IMR-90 (cell line): ENCODE data around the gene RSL1D1. TPM values are rescaled to one million over a fixed set of nuclear protein-coding genes. Genes with fewer than 3 reads are reported as not detected.

Source experiments
- ATAC-seq: fragments of 200-7000 bp; cut with Tn5 transposase; 2 replicates; pipeline ENCODE4 v1.9.1; 2020; ENCODE audit warnings: low read depth, mild to moderate bottlenecking, moderate library complexity
- BruUV-seq: library from RNA; stranded (reverse); fragments of 400-500 nt; replicated peaks from 2 replicates; lab custom pipeline; 2021; lab: Mats Ljungman, UMichigan
- CTCF ChIA-PET: fragments of 300-600 bp; formaldehyde crosslinking; extraction: SDS; loops from one replicate; lab custom pipeline; 2021; ENCODE audit warnings: antibody characterized with exemption; lab: Yijun Ruan, JAX
- POLR2A ChIA-PET: fragments of 300-600 bp; sonication (Branson Sonifier 250); formaldehyde crosslinking; loops from one replicate; lab custom pipeline; 2022; ENCODE audit warnings: antibody characterized with exemption; ENCODE audit not compliant: unreplicated experiment; lab: Charles Lee
- DNase-seq: peaks from one replicate; pipeline ENCODE4 v3.0.0; 2013
- H2AFZ ChIP-seq: replicated peaks from 2 replicates; pipeline ENCODE3; 2013; ENCODE audit warnings: low read length, mild to moderate bottlenecking; ENCODE audit not compliant: poor library complexity
- H2AK5ac ChIP-seq: 2 replicates; pipeline ENCODE4 v1.6.1; 2013; ENCODE audit warnings: low read depth, low read length, inconsistent platforms
- H2AK9ac ChIP-seq: replicated peaks from 2 replicates; pipeline ENCODE3; 2013; ENCODE audit warnings: mild to moderate bottlenecking, low read depth, low read length, moderate library complexity; ENCODE audit not compliant: poor library complexity
- H2BK120ac ChIP-seq: 2 replicates; pipeline ENCODE4 v1.6.1; 2013; ENCODE audit warnings: low read depth, low read length, inconsistent platforms
- H2BK15ac ChIP-seq: 3 replicates; pipeline ENCODE4 v1.6.1; 2013; ENCODE audit warnings: low read depth, low read length, inconsistent platforms
- H2BK20ac ChIP-seq: 2 replicates; pipeline ENCODE4 v1.6.1; 2013; ENCODE audit warnings: low read depth, mild to moderate bottlenecking, inconsistent platforms, low read length, moderate library complexity
- H2BK5ac ChIP-seq: 2 replicates; pipeline ENCODE4 v1.6.1; 2013; ENCODE audit warnings: mild to moderate bottlenecking, low read depth, low read length, inconsistent platforms; ENCODE audit not compliant: poor library complexity, severe bottlenecking
- H3K14ac ChIP-seq: replicated peaks from 2 replicates; pipeline ENCODE4 v1.6.1; 2013; ENCODE audit warnings: low read depth, low read length, inconsistent platforms
- H3K18ac ChIP-seq: 2 replicates; pipeline ENCODE4 v1.6.1; 2013; ENCODE audit warnings: low read depth, low read length, control low read depth
- H3K23ac ChIP-seq: 2 replicates; pipeline ENCODE4 v1.6.1; 2013; ENCODE audit warnings: low read depth, low read length, inconsistent platforms
- H3K27ac ChIP-seq: 2 replicates; pipeline ENCODE4 v1.5.1; 2013; ENCODE audit warnings: mild to moderate bottlenecking, control low read depth, low read length; ENCODE audit not compliant: insufficient read depth
- H3K27me3 ChIP-seq: 2 replicates; pipeline ENCODE4 v1.6.1; 2013; ENCODE audit warnings: low read length; ENCODE audit not compliant: control insufficient read depth, insufficient read depth
- H3K36me3 ChIP-seq: 2 replicates; pipeline ENCODE4 v1.6.1; 2013; ENCODE audit warnings: low read length, mixed read lengths; ENCODE audit not compliant: control insufficient read depth, insufficient read depth
- H3K4ac ChIP-seq: 2 replicates; pipeline ENCODE4 v1.6.1; 2013; ENCODE audit warnings: low read depth, low read length, inconsistent platforms
- H3K4me1 ChIP-seq: 2 replicates; pipeline ENCODE4 v1.6.1; 2013; ENCODE audit warnings: low read length, mixed read lengths; ENCODE audit not compliant: control insufficient read depth, insufficient read depth
- H3K4me2 ChIP-seq: 2 replicates; pipeline ENCODE4 v1.6.1; 2013; ENCODE audit warnings: low read depth, mild to moderate bottlenecking, control low read depth, low read length, moderate library complexity
- H3K4me3 ChIP-seq: 2 replicates; pipeline ENCODE4 v1.5.1; 2013; ENCODE audit warnings: low read depth, mild to moderate bottlenecking, control low read depth, low read length, moderate library complexity; ENCODE audit not compliant: insufficient read depth
- H3K56ac ChIP-seq: 2 replicates; pipeline ENCODE4 v1.6.1; 2013; ENCODE audit warnings: low read length, inconsistent platforms; ENCODE audit not compliant: insufficient read depth; ENCODE audit errors: extremely low read depth
- H3K79me1 ChIP-seq, 2 experiments: 2 replicates each; pipeline ENCODE4 v1.6.1; 2013; ENCODE audit warnings: low read length in 2 of 2, inconsistent platforms in 1 of 2, low read depth in 1 of 2
- H3K9ac ChIP-seq: 2 replicates; pipeline ENCODE4 v1.6.1; 2013; ENCODE audit warnings: low read depth, low read length, control low read depth
- H3K9me1 ChIP-seq: 2 replicates; pipeline ENCODE4 v1.6.1; 2013; ENCODE audit warnings: low read length, inconsistent platforms; ENCODE audit not compliant: insufficient read depth
- H3K9me3 ChIP-seq: 2 replicates; pipeline ENCODE4 v1.6.1; 2013; ENCODE audit warnings: low read length; ENCODE audit not compliant: control insufficient read depth, insufficient read depth
- H4K20me1 ChIP-seq: 2 replicates; pipeline ENCODE4 v1.6.1; 2013; ENCODE audit warnings: low read length, inconsistent platforms; ENCODE audit not compliant: insufficient read depth
- H4K5ac ChIP-seq: 2 replicates; pipeline ENCODE4 v1.6.1; 2013; ENCODE audit warnings: mild to moderate bottlenecking, low read depth, low read length, control low read depth
- H4K8ac ChIP-seq, 2 experiments: 2 replicates each; pipeline ENCODE4 v1.6.1; 2013; ENCODE audit warnings: low read depth in 2 of 2, low read length in 2 of 2, control low read depth in 1 of 2, inconsistent platforms in 1 of 2
- H4K91ac ChIP-seq: 2 replicates; pipeline ENCODE4 v1.6.1; 2013; ENCODE audit warnings: low read depth, low read length, inconsistent platforms; ENCODE audit not compliant: insufficient read depth
- BHLHE40 ChIP-seq: fragments of 150-350 bp; IDR thresholded peaks from 2 replicates; pipeline ENCODE4 v1.6.1; 2016; ENCODE audit warnings: mild to moderate bottlenecking, low read depth, low read length
- CEBPB ChIP-seq: IDR thresholded peaks from 2 replicates; pipeline ENCODE4 v1.6.1; 2012; ENCODE audit warnings: low read depth, low read length, improper control_type of control experiment
- MAFK ChIP-seq: IDR thresholded peaks from 2 replicates; pipeline ENCODE4 v1.6.1; 2012; ENCODE audit warnings: low read depth, low read length, improper control_type of control experiment
- RFX5 ChIP-seq: IDR thresholded peaks from 2 replicates; pipeline ENCODE4 v1.8.0; 2012; ENCODE audit warnings: low read depth, mild to moderate bottlenecking, low read length, moderate library complexity
- WGBS, 2 experiments: methylation state at CpG; one replicate each; pipeline versions ENCODE4 v1.1.5 to v1.1.7; 2013; ENCODE audit warnings: missing lambda C conversion rate in 2 of 2; ENCODE audit not compliant: insufficient read length in 1 of 2; ENCODE audit errors: extremely low coverage in 2 of 2; 5-methylcytosine and 5-hydroxymethylcytosine counted together
- dilution Hi-C: fragments of 300-500 bp; cut with HindIII; formaldehyde crosslinking; loops from one replicate; pipeline ENCODE4 v1.14.3; 2018; ENCODE audit warnings: low sequenced_read_pairs; ENCODE audit not compliant: unreplicated experiment
- in situ Hi-C: fragments of 300-500 bp; cut with MboI; formaldehyde crosslinking; loops from 3 replicates; pipeline ENCODE4 v1.14.3; 2019; ENCODE audit warnings: low sequenced_read_pairs, inconsistent platforms, mixed read lengths
- intact Hi-C: fragments of 100-400 bp; cut with micrococcal nuclease; formaldehyde crosslinking; loops from 2 replicates; pipeline ENCODE4 v1.10.0; 2022
- polyA plus RNA-seq, 3 experiments: library from polyadenylated mRNA; depleted of rRNA; stranded (reverse); fragments of >200 nt; gene quantifications; 2 replicates each; pipeline ENCODE4 v1.2.3, GENCODE V29; 2012; ENCODE audit warnings: low replicate concordance in 1 of 3
- total RNA-seq: library from RNA; depleted of rRNA; stranded (reverse); fragments of >200 nt; gene quantifications from 2 replicates; pipeline ENCODE4 v1.2.3, GENCODE V29; 2012
- TF ChIP-seq, protein P1 (sequence below): conservative IDR thresholded peaks from 2 replicates; pipeline ENCODE4 v1.5.1; 2012; ENCODE audit warnings: mild to moderate bottlenecking, low read depth, low read length, improper control_type of control experiment

The RSL1D1 gene
- total and polyA plus RNA-seq, 2 of the 4 experiments (the other 2 are of a cell fraction): 63.8 to 77.4 TPM

DNA sequence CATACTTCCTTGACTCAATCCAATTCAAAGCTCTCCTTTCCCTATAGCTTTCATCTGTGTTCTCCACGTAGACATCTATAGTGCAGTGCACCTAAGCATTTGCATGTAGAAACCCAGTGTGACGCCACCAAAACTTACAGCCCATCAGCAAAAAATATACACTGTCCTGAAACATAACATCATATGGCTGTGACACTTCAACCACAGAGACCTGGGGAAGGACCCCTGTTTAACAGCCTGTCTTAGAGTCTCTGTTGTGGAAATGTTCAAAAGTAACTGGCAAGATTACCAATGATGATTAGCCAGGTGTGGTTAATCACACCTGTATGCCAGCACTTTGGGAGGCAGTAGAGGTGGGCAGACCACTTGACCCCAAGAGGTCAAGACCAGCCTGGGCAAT lies 42.2 kb upstream of the RSL1D1 start:
- intact Hi-C loops: loop anchor here (10.0 kb wide), 1 partner anchor 81 kb away; the partner anchor contains the start of gene SNX29
- WGBS, 2 experiments: 88% methylated on average over 1 of the region's 2 CpGs; no CpG with 5 or more reads in 1 of the 2 experiments
- no peak overlapping the region for H2BK20ac ChIP-seq
- dilution Hi-C loops: no loop called here
- H3K14ac ChIP-seq: no peak overlapping the region
- in situ Hi-C loops: no loop called here
- ATAC-seq (no peak), DNase-seq (no peak)
- H2BK5ac ChIP-seq: no peak overlapping the region
- no peak overlapping the region for H2AFZ ChIP-seq
- peaks cover 4% of the 10 kb centered on the region for H3K4me1 ChIP-seq
- no peak overlapping the region for H3K56ac ChIP-seq
- H4K91ac ChIP-seq: no peak overlapping the region
- CTCF ChIA-PET: no interaction called here
- POLR2A ChIA-PET: no interaction called here
- H3K4me3 ChIP-seq: no peak overlapping the region
- H4K8ac ChIP-seq: no peak overlapping the region
- no peak overlapping the region for H2BK15ac ChIP-seq
- H3K4ac ChIP-seq: no peak overlapping the region
- H2BK120ac ChIP-seq: no peak overlapping the region
- H3K27me3 ChIP-seq: no peaks in the 10 kb centered on the region
- H3K4me2 ChIP-seq: no peak overlapping the region
- H2AK9ac ChIP-seq: no peak overlapping the region
- H3K9me3 ChIP-seq: no peaks in the 10 kb centered on the region
- no TSS peak for BruUV-seq
- H2AK5ac ChIP-seq: no peak overlapping the region
- H4K20me1 ChIP-seq: peaks cover 29% of the 10 kb centered on the region
- H3K9ac ChIP-seq: no peak overlapping the region
- H3K27ac ChIP-seq: no peak overlapping the region
- H3K79me1 ChIP-seq: peaks cover 20 to 45% of the 10 kb centered on the region in 2 experiments
- H4K5ac ChIP-seq: no peak overlapping the region
- no peak for TF ChIP-seq BHLHE40
- TF ChIP-seq CEBPB: no peak
- no peak for TF ChIP-seq MAFK
- TF ChIP-seq, protein P1, sequence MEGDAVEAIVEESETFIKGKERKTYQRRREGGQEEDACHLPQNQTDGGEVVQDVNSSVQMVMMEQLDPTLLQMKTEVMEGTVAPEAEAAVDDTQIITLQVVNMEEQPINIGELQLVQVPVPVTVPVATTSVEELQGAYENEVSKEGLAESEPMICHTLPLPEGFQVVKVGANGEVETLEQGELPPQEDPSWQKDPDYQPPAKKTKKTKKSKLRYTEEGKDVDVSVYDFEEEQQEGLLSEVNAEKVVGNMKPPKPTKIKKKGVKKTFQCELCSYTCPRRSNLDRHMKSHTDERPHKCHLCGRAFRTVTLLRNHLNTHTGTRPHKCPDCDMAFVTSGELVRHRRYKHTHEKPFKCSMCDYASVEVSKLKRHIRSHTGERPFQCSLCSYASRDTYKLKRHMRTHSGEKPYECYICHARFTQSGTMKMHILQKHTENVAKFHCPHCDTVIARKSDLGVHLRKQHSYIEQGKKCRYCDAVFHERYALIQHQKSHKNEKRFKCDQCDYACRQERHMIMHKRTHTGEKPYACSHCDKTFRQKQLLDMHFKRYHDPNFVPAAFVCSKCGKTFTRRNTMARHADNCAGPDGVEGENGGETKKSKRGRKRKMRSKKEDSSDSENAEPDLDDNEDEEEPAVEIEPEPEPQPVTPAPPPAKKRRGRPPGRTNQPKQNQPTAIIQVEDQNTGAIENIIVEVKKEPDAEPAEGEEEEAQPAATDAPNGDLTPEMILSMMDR: no peak
- TF ChIP-seq RFX5: no peak
- 0 out of 2 replicates have a peak, but pooled peaks cover 4% of the 10 kb centered on the region for H3K9me1 ChIP-seq
- no peak overlapping the region for H3K23ac ChIP-seq
- peaks cover 24% of the 10 kb centered on the region for H3K36me3 ChIP-seq
- H3K18ac ChIP-seq: no peak overlapping the region
